ENCODE data around the gene LMO3. TPM values are rescaled to one million over a fixed set of nuclear protein-coding genes. Genes with fewer than 3 reads are reported as not detected.

Gene LMO3
- total and polyA plus RNA-seq, 8 donors = 7.0 to 228 (median 10.0) TPM

DNA sequence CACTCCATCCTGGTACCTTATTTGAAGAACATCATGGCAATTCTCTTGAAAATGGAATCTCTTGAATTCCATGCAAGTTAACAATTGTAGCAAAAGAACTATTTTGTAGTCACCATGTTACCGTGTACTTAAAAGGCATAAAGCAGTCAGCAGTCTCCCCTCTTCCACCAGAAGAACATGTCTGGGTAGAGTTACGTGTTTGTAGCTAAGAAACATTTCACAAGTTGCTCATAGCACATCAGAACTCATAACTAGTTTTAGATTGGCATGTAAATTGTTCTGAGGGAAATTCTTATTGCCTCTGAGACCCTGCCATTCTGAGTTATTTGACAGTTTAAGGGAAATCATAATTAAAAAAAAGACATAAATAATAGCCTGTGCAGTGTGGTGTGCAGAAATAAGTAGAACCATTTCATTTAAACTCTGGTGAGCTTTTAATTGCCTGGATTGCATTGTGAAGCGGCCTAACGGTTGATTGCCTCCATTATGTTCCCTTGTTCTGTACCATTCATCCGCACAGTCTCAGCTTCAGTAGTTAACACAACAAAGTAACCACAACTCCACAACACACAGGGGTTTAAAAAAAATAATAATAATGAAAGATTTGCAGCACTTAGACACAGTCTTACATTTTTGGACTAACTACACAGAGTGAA, 2.6 kb downstream of the LMO3 start:
- DNase-seq (no peak), ATAC-seq (no peak)
- TF ChIP-seq, protein P1, sequence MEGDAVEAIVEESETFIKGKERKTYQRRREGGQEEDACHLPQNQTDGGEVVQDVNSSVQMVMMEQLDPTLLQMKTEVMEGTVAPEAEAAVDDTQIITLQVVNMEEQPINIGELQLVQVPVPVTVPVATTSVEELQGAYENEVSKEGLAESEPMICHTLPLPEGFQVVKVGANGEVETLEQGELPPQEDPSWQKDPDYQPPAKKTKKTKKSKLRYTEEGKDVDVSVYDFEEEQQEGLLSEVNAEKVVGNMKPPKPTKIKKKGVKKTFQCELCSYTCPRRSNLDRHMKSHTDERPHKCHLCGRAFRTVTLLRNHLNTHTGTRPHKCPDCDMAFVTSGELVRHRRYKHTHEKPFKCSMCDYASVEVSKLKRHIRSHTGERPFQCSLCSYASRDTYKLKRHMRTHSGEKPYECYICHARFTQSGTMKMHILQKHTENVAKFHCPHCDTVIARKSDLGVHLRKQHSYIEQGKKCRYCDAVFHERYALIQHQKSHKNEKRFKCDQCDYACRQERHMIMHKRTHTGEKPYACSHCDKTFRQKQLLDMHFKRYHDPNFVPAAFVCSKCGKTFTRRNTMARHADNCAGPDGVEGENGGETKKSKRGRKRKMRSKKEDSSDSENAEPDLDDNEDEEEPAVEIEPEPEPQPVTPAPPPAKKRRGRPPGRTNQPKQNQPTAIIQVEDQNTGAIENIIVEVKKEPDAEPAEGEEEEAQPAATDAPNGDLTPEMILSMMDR (IDR thresholded peaks at IDR 0.05) = no peak
- intact Hi-C loops (cut with DNase I) = no loop called here
- Histone ChIP-seq H3K27me3 (peaks cover 10 to 47% of the 10 kb centered on the region in 2 donors), H3K9me3 (no peaks in the 10 kb centered on the region), H3K27ac (peak overlapping the region; percentile 67 to 88), H3K4me3 (peak overlapping the region; percentile 28 to 37), H3K36me3 (no peaks in the 10 kb centered on the region), H3K4me1 (no peaks in the 10 kb centered on the region)

DNA sequence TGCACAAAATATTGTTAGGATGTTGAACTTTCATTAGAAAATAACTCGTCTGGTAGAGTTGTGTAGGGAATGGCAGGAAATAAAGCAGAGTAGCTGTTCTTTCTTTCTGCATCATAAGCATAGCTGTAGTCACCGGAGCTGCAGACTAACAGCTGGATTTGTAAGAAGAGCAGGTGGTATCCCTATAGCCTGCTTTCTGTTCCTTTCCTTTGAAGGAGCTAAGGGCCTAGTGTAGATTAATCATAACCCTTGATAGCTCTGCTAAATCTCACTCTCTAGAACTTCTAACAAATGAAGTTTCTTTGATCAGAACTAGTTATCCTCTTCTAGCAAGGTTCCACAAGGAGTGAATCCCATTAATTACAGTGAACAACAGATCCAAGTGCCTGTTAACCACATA, 3.5 kb downstream of the LMO3 start:
- intact Hi-C loops (cut with DNase I) = no loop called here
- ATAC-seq = peak; percentile 3
- peak overlapping the region; percentile 67 to 88 for H3K27ac ChIP-seq

DNA sequence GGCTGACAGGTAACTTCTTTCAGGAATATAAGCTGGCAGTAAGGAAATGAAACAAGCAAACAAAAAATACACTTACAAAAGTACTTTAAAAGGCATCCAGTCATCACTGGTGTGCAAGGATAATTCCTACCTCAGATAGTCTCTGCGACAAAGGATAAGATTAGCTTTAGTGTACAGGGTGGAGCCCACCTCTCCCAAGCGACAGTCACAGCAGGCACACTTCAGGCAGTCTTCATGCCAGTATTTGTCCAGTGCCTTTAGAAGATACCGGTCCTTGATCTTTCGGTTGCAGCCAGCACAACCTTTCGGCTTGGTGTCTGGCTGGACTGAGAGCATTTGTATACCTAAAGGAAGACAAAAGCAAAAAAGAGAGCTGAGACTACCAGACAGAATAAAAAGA, 5.4 kb downstream of the LMO3 start:
- Histone ChIP-seq H3K36me3 (no peaks in the 10 kb centered on the region), H3K4me1 (no peaks in the 10 kb centered on the region), H3K4me3 (peak overlapping the region in 1 of 2 donors; percentile 4), H3K27me3 (peaks cover 0 to 19% of the 10 kb centered on the region in 2 donors), H3K27ac (peak overlapping the region; percentile 67 to 88), H3K9me3 (no peaks in the 10 kb centered on the region)
- TF ChIP-seq, protein P1 (IDR thresholded peaks at IDR 0.05) = no peak
- intact Hi-C loops (cut with DNase I) = no loop called here
- DNase-seq = no peak
- peak; percentile 43 for ATAC-seq

More for the DNA sequence above, 3.5 kb downstream of the LMO3 start:
- no peak for DNase-seq
- Histone ChIP-seq H3K4me3 (peak overlapping the region in 1 of 2 donors; percentile 37), H3K36me3 (no peaks in the 10 kb centered on the region), H3K4me1 (no peaks in the 10 kb centered on the region), H3K27me3 (peaks cover 6 to 37% of the 10 kb centered on the region in 2 donors), H3K9me3 (no peaks in the 10 kb centered on the region)
- TF ChIP-seq, protein P1 (IDR thresholded peaks at IDR 0.05) = no peak

DNA sequence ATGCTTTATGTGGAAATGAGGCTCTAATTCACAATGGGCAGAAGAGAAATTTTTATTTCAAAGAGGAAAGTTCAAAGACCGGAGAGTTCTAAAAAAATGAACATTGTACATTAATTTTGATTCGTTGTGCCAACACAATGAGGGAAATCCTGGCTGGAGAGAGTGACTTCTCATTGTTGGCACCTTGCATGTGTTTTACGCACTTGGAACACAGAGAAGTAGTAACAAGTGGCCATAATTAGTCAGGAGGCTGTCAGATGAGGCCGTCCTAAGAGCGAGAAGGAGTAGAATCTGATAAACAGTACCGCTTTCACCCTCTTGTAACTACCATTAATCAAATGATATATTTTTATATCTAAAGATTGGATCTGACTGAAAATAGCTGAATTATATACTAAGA, 6.9 kb downstream of the LMO3 start:
- Histone ChIP-seq H3K9me3 (no peaks in the 10 kb centered on the region), H3K4me1 (no peaks in the 10 kb centered on the region), H3K36me3 (no peaks in the 10 kb centered on the region), H3K27ac (peak overlapping the region; percentile 67 to 88), H3K27me3 (peaks cover 0 to 4% of the 10 kb centered on the region in 2 donors), H3K4me3 (no peak overlapping the region)
- DNase-seq (no peak), ATAC-seq (peak; percentile 51)
- TF ChIP-seq, protein P1 (IDR thresholded peaks at IDR 0.05) = no peak
- intact Hi-C loops (cut with DNase I) = no loop called here

DNA sequence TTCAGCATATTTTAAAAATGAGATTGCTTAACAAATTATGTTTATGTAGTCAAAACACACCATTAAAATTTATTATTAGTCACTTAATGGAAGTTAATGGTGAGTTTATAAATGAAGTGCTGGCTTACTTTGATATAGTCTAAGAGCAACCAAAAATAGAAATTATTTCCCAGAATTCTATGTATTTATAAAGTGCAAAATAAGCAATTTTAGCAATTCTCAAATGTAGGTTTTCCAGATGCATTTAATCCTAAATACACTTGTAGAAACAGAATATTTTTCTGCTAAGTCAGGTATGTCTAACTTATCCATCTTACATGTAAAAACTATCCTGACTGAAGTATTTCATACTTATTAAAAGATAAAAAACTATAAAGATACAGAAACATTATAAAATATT, 11.2 kb downstream of the LMO3 start:
- H3K27ac ChIP-seq = no peak overlapping the region
- no peak overlapping the region for H3K4me3 ChIP-seq
- DNase-seq (no peak), ATAC-seq (no peak)
- intact Hi-C loops (cut with DNase I) = no loop called here
- no peaks in the 10 kb centered on the region for H3K9me3 ChIP-seq
- H3K27me3 ChIP-seq = no peaks in the 10 kb centered on the region
- H3K36me3 ChIP-seq = no peaks in the 10 kb centered on the region
- H3K4me1 ChIP-seq = no peaks in the 10 kb centered on the region
- TF ChIP-seq, protein P1 (IDR thresholded peaks at IDR 0.05) = no peak

All from left lung (tissue), 10 donors.